B cell (primary cell): Measurements from ENCODE around the gene NCSTN. TPM values are rescaled to one million over a fixed set of nuclear protein-coding genes. Genes with fewer than 3 reads are reported as not detected.
"Not testable (repeated sequence)": the region's sequence is repeated elsewhere in the genome, so short reads cannot be mapped to it uniquely, and the experiment has no call there.

Source experiments
- ATAC-seq: fragments of 200-7000 bp; cut with Tn5 transposase; one replicate; pipeline ENCODE4 v1.10.0; 2021; ENCODE audit warnings: low read depth, mild to moderate bottlenecking, moderate number of reproducible peaks, moderate library complexity
- CTCF ChIA-PET: fragments of 350-600 bp; sonication (Branson Sonifier 250); formaldehyde crosslinking; loops from one replicate; lab custom pipeline; 2021; ENCODE audit warnings: antibody characterized with exemption, inconsistent platforms; lab: Charles Lee
- POLR2A ChIA-PET: fragments of 350-600 bp; sonication (Branson Sonifier 250); formaldehyde crosslinking; loops from one replicate; lab custom pipeline; 2021; ENCODE audit warnings: antibody characterized with exemption; lab: Charles Lee
- DNase-seq: peaks from one replicate; pipeline ENCODE4 v3.0.0; 2013
- H2AFZ ChIP-seq: 2 replicates; pipeline ENCODE4 v1.6.1; 2012; ENCODE audit warnings: mild to moderate bottlenecking, low read depth, low read length; ENCODE audit not compliant: insufficient read depth, poor library complexity, severe bottlenecking
- H3K27ac ChIP-seq, 2 donors: 1 replicate in 1 of 2; 2 replicates in 1 of 2; pipeline ENCODE4 v1.5.1; 2012 to 2013; ENCODE audit warnings: low read length in 2 of 2, mild to moderate bottlenecking in 2 of 2, moderate library complexity in 1 of 2
- H3K27me3 ChIP-seq, 4 experiments: fragments of 200-600 bp in 1 of 4; sonication (generic) in 1 of 4; replicated peaks in 1 of 4; 1 replicate in 2 of 4; 2 replicates in 2 of 4; pipeline versions ENCODE4 v1.6.1 to v1.7.0; 2013 to 2016; ENCODE audit warnings: low read length in 3 of 4, mild to moderate bottlenecking in 2 of 4, mixed read lengths in 1 of 4, moderate library complexity in 1 of 4; ENCODE audit not compliant: insufficient read depth in 4 of 4, control insufficient read depth in 3 of 4; ENCODE audit errors: control extremely low read depth in 1 of 4
- H3K36me3 ChIP-seq, 2 experiments: replicated peaks in 1 of 2; 1 replicate in 1 of 2; 2 replicates in 1 of 2; pipeline versions ENCODE4 v1.6.1 to v1.7.1; 2013; ENCODE audit warnings: low read length in 1 of 2; ENCODE audit not compliant: insufficient read depth in 2 of 2, control insufficient read depth in 1 of 2; ENCODE audit errors: control extremely low read depth in 1 of 2, extremely low read depth in 1 of 2
- H3K4me1 ChIP-seq, 2 donors: fragments of 200-600 bp in 1 of 2; sonication (generic) in 1 of 2; 1 replicate in 1 of 2; 2 replicates in 1 of 2; pipeline versions ENCODE4 v1.5.1 to v1.6.1; 2013 to 2017; ENCODE audit warnings: low read length in 2 of 2; ENCODE audit not compliant: control insufficient read depth in 2 of 2, insufficient read depth in 2 of 2
- H3K4me2 ChIP-seq: replicated peaks from 2 replicates; pipeline ENCODE3; 2012; ENCODE audit warnings: mild to moderate bottlenecking, low read depth, low read length; ENCODE audit not compliant: poor library complexity, severe bottlenecking
- H3K4me3 ChIP-seq, 5 experiments: fragments of 200-600 bp in 1 of 5; sonication (generic) in 1 of 5; 1 replicate in 3 of 5; 2 replicates in 2 of 5; pipeline versions ENCODE4 v1.5.1 to v1.7.0; 2011 to 2016; ENCODE audit warnings: low read length in 4 of 5, mild to moderate bottlenecking in 4 of 5, low read depth in 2 of 5, control low read depth in 1 of 5, moderate library complexity in 1 of 5; ENCODE audit not compliant: insufficient read depth in 1 of 5; ENCODE audit errors: control extremely low read depth in 1 of 5, extremely low read depth in 1 of 5
- H3K79me2 ChIP-seq: fragments of 200-600 bp; sonication (generic); one replicate; pipeline ENCODE4 v1.6.0; 2016; ENCODE audit warnings: low read length; ENCODE audit not compliant: control insufficient read depth, insufficient read depth
- H3K9ac ChIP-seq: fragments of 200-600 bp; sonication (generic); 2 replicates; pipeline ENCODE4 v1.6.1; 2017; ENCODE audit warnings: mild to moderate bottlenecking, low read length, moderate library complexity
- H3K9me3 ChIP-seq, 3 donors: one replicate each; pipeline versions ENCODE4 v1.6.1 to v1.7.1; 2013; ENCODE audit warnings: low read length in 2 of 3; ENCODE audit not compliant: control insufficient read depth in 2 of 3, insufficient read depth in 1 of 3; ENCODE audit errors: control extremely low read depth in 1 of 3
- H4K20me1 ChIP-seq: 2 replicates; pipeline ENCODE4 v1.6.0; 2012; ENCODE audit warnings: mild to moderate bottlenecking, low read length; ENCODE audit not compliant: insufficient read depth, control insufficient read depth, poor library complexity, severe bottlenecking
- H3K27ac Mint-ChIP-seq: one replicate; pipeline ENCODE4 v1.8.0; 2021; ENCODE audit warnings: mixed read lengths
- H3K27me3 Mint-ChIP-seq: one replicate; pipeline ENCODE4 v1.8.0; 2021; ENCODE audit warnings: mixed read lengths
- H3K4me1 Mint-ChIP-seq: one replicate; pipeline ENCODE4 v1.8.0; 2021; ENCODE audit warnings: mixed read lengths
- H3K4me3 Mint-ChIP-seq: one replicate; pipeline ENCODE4 v1.8.0; 2021; ENCODE audit warnings: mixed read lengths
- H3K9me3 Mint-ChIP-seq: one replicate; pipeline ENCODE4 v1.8.0; 2022; ENCODE audit warnings: mixed read lengths; ENCODE audit not compliant: insufficient read depth
- EZH2 ChIP-seq: IDR thresholded peaks from 2 replicates; pipeline ENCODE4 v1.6.1; 2012; ENCODE audit warnings: borderline replicate concordance, low read depth, mild to moderate bottlenecking, moderate library complexity, low read length; ENCODE audit not compliant: insufficient read depth, poor library complexity, severe bottlenecking
- WGBS: methylation state at CpG from one replicate; pipeline ENCODE4 v1.1.5; 2013; ENCODE audit warnings: missing lambda C conversion rate; ENCODE audit not compliant: insufficient coverage; 5-methylcytosine and 5-hydroxymethylcytosine counted together
- intact Hi-C: fragments of 100-400 bp; cut with micrococcal nuclease; formaldehyde crosslinking; loops from one replicate; pipeline ENCODE4 v1.10.0; 2022
- polyA plus RNA-seq: library from polyadenylated mRNA; depleted of rRNA; stranded (reverse); fragments of >200 nt; gene quantifications from 2 replicates; pipeline ENCODE4 v1.2.3, GENCODE V29; 2012
- total RNA-seq, 2 donors: library from RNA; stranded (reverse); fragments of 120-200 nt in 1 of 2; gene quantifications; 1 replicate in 1 of 2; 2 replicates in 1 of 2; pipeline versions ENCODE4 v1.2.3 to v1.2.4, GENCODE V29; 2013 to 2022
- TF ChIP-seq, protein P1 (sequence below): fragments of 200-600 bp; IDR thresholded peaks from one replicate; pipeline ENCODE4 v1.8.0; 2022; ENCODE audit warnings: antibody characterized with exemption, mild to moderate bottlenecking

Gene NCSTN
- total and polyA plus RNA-seq, 2 donors (not counting 1 experiment from before 2014, with no cell fraction given): 95.1 to 110 TPM

DNA sequence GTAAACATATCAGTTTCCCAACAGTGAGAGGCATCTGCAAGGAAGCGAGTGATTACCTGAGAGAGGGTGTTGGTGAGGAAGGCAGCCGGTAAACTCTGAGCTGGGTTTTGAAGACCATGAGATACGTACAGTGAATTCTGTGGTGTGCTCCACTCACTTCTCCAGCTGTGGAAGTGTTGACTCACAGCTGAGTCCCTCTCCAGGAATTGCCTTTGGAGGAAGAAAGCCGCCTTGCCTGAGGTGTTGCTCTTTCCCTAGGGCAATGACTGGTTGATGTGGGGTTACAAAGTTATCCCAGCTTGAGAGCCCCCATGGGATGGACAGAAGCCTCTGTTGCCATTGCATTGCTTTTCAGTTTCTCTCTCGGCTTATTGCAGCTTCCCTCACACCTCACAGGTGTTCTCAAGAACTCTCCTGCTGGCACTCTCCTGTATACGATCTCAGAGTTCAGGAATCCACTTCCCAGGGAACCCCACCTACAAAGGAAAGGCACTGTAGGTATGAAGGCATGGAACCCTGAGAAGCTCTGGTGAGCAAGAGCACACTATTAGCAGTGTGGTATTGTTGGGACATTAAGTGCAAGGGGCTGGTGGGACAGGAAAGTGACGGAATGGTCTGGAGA lies 34.5 kb downstream of the NCSTN start:
- POLR2A ChIA-PET: interaction anchor here (0.5 to 0.6 kb wide), 2 partner anchors 66 to 689 kb away, joined by 5 to 8 read pairs; no protein-coding TSS in a partner anchor
- DNase-seq: no peak
- H3K27ac Mint-ChIP-seq: no peak overlapping the region

DNA sequence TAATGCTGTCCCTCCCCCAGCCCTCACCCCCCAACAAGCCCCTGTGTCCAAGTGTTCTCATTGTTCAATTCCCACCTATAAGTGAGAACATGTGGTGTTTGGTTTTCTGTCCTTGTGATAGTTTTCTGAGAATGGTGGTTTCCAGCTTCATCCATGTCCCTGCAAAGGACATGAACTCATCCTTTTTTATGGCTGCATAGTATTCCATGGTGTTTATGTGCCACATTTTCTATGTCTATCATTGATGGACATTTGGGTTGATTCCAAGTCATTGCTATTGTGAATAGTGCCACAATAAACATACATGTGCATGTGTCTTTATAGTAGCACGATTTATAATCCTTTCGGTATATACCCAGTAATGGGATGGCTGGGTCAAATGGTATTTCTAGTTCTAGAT lies 41.6 kb downstream of the NCSTN start:
- H4K20me1 ChIP-seq, H3K27ac ChIP-seq, H3K9me3 ChIP-seq, H3K9me3 Mint-ChIP-seq, ATAC-seq, H3K4me2 ChIP-seq, H3K27me3 ChIP-seq, H3K36me3 ChIP-seq, H3K9ac ChIP-seq, H3K79me2 ChIP-seq, POLR2A ChIA-PET, DNase-seq, H3K27ac Mint-ChIP-seq, H2AFZ ChIP-seq, H3K27me3 Mint-ChIP-seq, intact Hi-C loops, H3K4me3 ChIP-seq, H3K4me3 Mint-ChIP-seq, H3K4me1 Mint-ChIP-seq, H3K4me1 ChIP-seq, CTCF ChIA-PET: not testable (repeated sequence)
- WGBS: no CpG with 5 or more reads among the region's 2 CpGs

More for the DNA sequence above, 34.5 kb downstream of the NCSTN start:
- WGBS: 85% methylated on average over 5 of the region's 7 CpGs
- no peaks in the 10 kb centered on the region for H3K79me2 ChIP-seq
- H3K4me3 ChIP-seq: no peak overlapping the region
- H3K4me1 ChIP-seq: peaks cover 19 to 23% of the 10 kb centered on the region in 2 donors
- Mint-ChIP-seq H3K4me1 (peaks cover 24% of the 10 kb centered on the region), H3K9me3 (no peaks in the 10 kb centered on the region), H3K27me3 (no peaks in the 10 kb centered on the region), H3K4me3 (no peak overlapping the region)
- no peak overlapping the region for H3K27ac ChIP-seq
- H4K20me1 ChIP-seq: no peaks in the 10 kb centered on the region
- CTCF ChIA-PET: interaction anchor here (0.6 to 7.8 kb wide), 28 partner anchors 9 to 331 kb away, joined by 3 to 79 read pairs (median 6); partner anchors contain the start of genes DCAF8 and NCSTN
- TF ChIP-seq, protein P1, sequence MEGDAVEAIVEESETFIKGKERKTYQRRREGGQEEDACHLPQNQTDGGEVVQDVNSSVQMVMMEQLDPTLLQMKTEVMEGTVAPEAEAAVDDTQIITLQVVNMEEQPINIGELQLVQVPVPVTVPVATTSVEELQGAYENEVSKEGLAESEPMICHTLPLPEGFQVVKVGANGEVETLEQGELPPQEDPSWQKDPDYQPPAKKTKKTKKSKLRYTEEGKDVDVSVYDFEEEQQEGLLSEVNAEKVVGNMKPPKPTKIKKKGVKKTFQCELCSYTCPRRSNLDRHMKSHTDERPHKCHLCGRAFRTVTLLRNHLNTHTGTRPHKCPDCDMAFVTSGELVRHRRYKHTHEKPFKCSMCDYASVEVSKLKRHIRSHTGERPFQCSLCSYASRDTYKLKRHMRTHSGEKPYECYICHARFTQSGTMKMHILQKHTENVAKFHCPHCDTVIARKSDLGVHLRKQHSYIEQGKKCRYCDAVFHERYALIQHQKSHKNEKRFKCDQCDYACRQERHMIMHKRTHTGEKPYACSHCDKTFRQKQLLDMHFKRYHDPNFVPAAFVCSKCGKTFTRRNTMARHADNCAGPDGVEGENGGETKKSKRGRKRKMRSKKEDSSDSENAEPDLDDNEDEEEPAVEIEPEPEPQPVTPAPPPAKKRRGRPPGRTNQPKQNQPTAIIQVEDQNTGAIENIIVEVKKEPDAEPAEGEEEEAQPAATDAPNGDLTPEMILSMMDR: no peak
- no peak for TF ChIP-seq EZH2
- H3K4me2 ChIP-seq: no peak overlapping the region
- no peaks in the 10 kb centered on the region for H3K36me3 ChIP-seq
- H3K9me3 ChIP-seq: no peaks in the 10 kb centered on the region
- no peak overlapping the region for H3K9ac ChIP-seq
- no peaks in the 10 kb centered on the region for H3K27me3 ChIP-seq
- intact Hi-C loops: loop anchor here (2.0 to 5.0 kb wide), 3 partner anchors 23 to 87 kb away; partner anchors contain the start of genes COPA and NCSTN
- no peak for ATAC-seq
- no peak overlapping the region for H2AFZ ChIP-seq

DNA sequence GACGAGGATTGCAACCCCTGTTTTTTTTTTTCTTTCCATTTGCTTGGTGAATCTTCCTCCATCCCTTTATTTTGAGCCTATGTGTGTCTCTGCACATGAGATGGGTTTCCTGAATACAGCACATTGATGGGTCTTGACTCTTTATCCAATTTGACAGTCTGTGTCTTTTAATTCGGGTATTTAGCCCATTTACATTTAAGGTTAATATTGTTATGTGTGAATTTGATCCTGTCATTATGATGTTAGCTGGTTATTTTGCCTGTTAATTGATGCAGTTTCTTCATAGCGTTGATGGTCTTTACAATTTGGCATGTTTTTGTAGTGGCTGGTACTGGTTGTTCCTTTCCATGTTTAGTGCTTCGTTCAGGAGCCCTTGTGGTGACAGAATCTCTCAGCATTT lies 45.2 kb downstream of the NCSTN start:
- H3K36me3 ChIP-seq, H3K4me1 Mint-ChIP-seq, ATAC-seq, H3K79me2 ChIP-seq, H2AFZ ChIP-seq, DNase-seq, intact Hi-C loops, H3K27ac Mint-ChIP-seq, H3K4me3 ChIP-seq, POLR2A ChIA-PET, H3K27me3 ChIP-seq, H3K9me3 ChIP-seq, H3K4me3 Mint-ChIP-seq, H3K27ac ChIP-seq, H3K4me2 ChIP-seq, H4K20me1 ChIP-seq, H3K9ac ChIP-seq, H3K9me3 Mint-ChIP-seq, H3K4me1 ChIP-seq: not testable (repeated sequence)
- CTCF ChIA-PET: interaction anchor here (1.3 kb wide), 1 partner anchor 34 kb away, joined by 3 read pairs; no protein-coding TSS in a partner anchor
- 92% methylated on average over 2 of the region's 4 CpGs for WGBS
- H3K27me3 Mint-ChIP-seq: peaks cover 13% of the 10 kb centered on the region
